VCaP (cell line): Measurements from ENCODE around the gene HNRNPUL1.

Experiments used
- H3K27ac ChIP-seq: fragments of 450-650 bp; 2 replicates; pipeline ENCODE4 v1.5.1; 2017
- CTCF ChIP-seq: fragments of 450-650 bp; conservative IDR thresholded peaks from 2 replicates; pipeline ENCODE4 v1.5.1; 2017; ENCODE audit warnings: mild to moderate bottlenecking, moderate library complexity

The HNRNPUL1 gene

DNA sequence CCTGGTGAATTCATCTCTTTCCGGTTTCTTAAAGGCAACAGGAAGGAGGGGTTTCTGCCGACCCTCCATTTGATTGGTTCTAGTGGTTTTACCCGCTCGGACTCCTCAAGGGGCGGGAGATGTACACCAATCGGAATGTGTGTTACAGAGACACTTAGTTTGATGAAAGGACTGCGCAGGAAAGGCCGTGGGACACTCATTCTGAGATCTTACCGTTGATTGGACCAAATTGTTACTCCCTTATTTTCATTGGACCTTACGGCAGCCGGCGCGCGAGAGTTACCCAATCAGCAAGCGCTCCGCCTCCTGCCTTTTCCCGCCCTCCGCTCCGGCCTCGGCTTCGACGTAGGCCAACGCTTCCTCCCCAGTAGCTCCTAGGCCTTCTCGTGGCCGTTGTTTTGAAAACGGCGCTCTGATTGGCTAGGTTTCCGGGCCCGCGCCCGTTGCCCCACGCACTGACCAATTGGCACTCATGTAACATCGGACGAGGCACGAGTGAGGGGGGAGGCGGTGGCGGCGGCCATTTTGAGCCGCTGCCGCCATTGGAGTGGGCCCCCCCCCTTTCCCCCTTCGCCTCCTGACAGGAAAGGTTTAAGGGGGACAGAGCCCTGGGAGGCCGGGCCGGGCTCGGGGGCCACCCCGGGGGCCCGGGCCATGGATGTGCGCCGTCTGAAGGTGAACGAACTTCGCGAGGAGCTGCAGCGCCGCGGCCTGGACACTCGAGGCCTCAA, at the start of gene HNRNPUL1:
TSS of gene HNRNPUL1 (plus strand) at position 523 of the 731 bp plus-strand sequence. CDS start at position 655, 132 bp downstream.
- H3K27ac ChIP-seq: peak within 1 kb of the TSS; percentile 100
- TF ChIP-seq CTCF: peak; percentile 26; the same call in 1 of the 2 replicates

DNA sequence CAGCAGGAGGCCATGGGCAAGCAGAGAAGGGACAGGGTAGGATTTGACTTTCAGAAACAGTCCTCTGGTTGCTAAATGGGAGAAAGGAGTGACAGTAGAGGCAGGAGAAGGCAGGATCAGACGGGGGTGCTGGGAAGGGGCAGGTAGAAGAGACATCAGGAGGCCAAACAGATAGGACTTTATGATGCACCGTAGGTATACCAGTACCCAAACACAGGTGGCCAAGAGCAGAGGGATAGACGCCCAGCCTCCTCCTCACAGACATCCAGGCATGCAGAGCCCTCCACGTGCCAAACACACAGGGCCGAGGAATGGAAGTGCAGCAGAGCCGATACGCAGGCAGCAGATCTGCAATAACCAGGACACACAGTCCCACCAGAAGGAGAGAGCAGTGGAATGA, 46.4 kb upstream of the HNRNPUL1 start:
- no peak for TF ChIP-seq CTCF
- H3K27ac ChIP-seq: no peak overlapping the region

DNA sequence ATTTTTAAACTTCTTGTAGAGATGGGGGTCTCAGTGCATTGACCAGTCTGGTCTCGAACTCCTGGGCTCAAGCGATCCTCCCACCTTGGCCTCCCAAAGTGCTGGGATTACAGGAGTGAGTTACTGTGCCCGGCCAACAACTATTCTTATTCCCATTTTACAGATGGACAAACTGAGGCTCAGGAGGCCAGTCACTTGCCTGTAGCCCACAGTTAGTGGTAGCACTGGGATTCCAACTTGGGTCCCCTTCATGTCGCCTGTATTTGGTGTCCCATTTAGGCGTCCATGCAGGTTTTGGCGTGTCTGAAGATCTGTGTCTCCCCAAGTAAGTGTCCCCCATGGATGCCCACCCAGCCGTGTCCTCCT, 45.9 kb upstream of the HNRNPUL1 start:
- no peak for TF ChIP-seq CTCF
- no peak overlapping the region; the same call in 1 of the 2 replicates for H3K27ac ChIP-seq

GRCh38 chr19:41218615-41219507, 45.3 kb upstream of the HNRNPUL1 start, which contains the start of gene AXL:
AXL (plus strand) TSS chr19:41219223; CDS start chr19:41219393, 170 bp downstream.
- H3K27ac ChIP-seq: no peak within 1 kb of the TSS; the same call in 1 of the 2 replicates
- no peak for TF ChIP-seq CTCF

- H3K27ac ChIP-seq: no peak overlapping the region
- no peak for TF ChIP-seq CTCF
Measured at GRCh38 chr19:41219924-41220567, 44.1 kb upstream of the HNRNPUL1 start.

DNA sequence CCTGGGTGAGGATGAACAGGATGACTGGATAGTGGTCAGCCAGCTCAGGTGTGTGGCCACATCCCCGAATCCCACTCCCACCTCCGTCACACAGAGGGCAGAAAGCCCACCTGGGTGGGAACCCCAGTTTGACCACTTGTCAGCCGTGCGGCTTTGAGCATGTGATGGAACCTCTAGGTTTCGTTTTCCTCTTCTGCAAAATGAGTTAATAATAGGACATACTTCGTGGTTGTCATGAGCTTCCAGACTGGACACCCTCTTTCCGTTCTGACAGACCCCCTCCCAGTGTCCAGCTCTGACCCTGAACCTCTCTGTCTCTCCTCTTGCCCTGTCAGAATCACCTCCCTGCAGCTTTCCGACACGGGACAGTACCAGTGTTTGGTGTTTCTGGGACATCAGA, 43.4 kb upstream of the HNRNPUL1 start:
- no peak for TF ChIP-seq CTCF
- H3K27ac ChIP-seq: no peak overlapping the region
